SK-N-SH (cell line): Measurements from ENCODE around the gene PNMA6E. TPM values are rescaled to one million over a fixed set of nuclear protein-coding genes. Genes with fewer than 3 reads are reported as not detected.

Experiments used
- CTCF ChIA-PET: fragments of 300-600, 350-600 bp; formaldehyde crosslinking; extraction: SDS; loops from one replicate; lab custom pipeline; 2021; lab: Yijun Ruan, JAX
- POLR2A ChIA-PET: fragments of 350-600 bp; sonication (Branson Sonifier 250); formaldehyde crosslinking; extraction: SDS; loops from one replicate; lab custom pipeline; 2020; ENCODE audit warnings: antibody characterized with exemption, inconsistent platforms; lab: Yijun Ruan, JAX
- DNase-seq: peaks from one replicate; pipeline ENCODE4 v3.0.0; 2012
- H2AFZ ChIP-seq: fragments of 200-600 bp; sonication (generic); 2 replicates; pipeline ENCODE4 v1.8.1; 2016; ENCODE audit warnings: antibody characterized with exemption, mild to moderate bottlenecking, low read depth
- H3F3A ChIP-seq: fragments of 200-600 bp; sonication (generic); replicated peaks from 2 replicates; pipeline ENCODE3; 2016; ENCODE audit warnings: antibody characterized with exemption, mild to moderate bottlenecking; ENCODE audit not compliant: insufficient read depth
- H3K27ac ChIP-seq, 2 experiments: fragments of 200-500 bp in 1 of 2; fragments of 200-600 bp in 1 of 2; sonication (Bioruptor generic) in 1 of 2; sonication (generic), shearing (Covaris generic) in 1 of 2; 2 replicates each; pipeline versions ENCODE4 v1.5.1 to v1.6.1; 2014 to 2016; ENCODE audit warnings: low read depth in 2 of 2, inconsistent platforms in 1 of 2, low read length in 1 of 2, mild to moderate bottlenecking in 1 of 2, mixed read lengths in 1 of 2
- H3K27me3 ChIP-seq: fragments of 200-600 bp; sonication (generic), shearing (Covaris generic); 2 replicates; pipeline ENCODE4 v1.6.1; 2016; ENCODE audit warnings: mixed run types; ENCODE audit not compliant: insufficient read depth
- H3K36me3 ChIP-seq, 2 experiments: fragments of 200-500 bp in 1 of 2; fragments of 200-600 bp in 1 of 2; sonication (Bioruptor generic) in 1 of 2; sonication (generic) in 1 of 2; replicated peaks in 1 of 2; 2 replicates each; pipeline versions ENCODE3 to v1.5.1; 2014 to 2016; ENCODE audit warnings: low read length in 1 of 2, mild to moderate bottlenecking in 1 of 2; ENCODE audit not compliant: insufficient read depth in 2 of 2, control insufficient read depth in 1 of 2
- H3K4me1 ChIP-seq, 2 experiments: fragments of 200-500 bp in 1 of 2; fragments of 200-600 bp in 1 of 2; sonication (Bioruptor generic) in 1 of 2; sonication (generic), shearing (Covaris generic) in 1 of 2; 2 replicates each; pipeline versions ENCODE4 v1.5.1 to v1.6.1; 2014 to 2016; ENCODE audit warnings: low read depth in 1 of 2, low read length in 1 of 2, mixed run types in 1 of 2; ENCODE audit not compliant: insufficient read depth in 2 of 2, control insufficient read depth in 1 of 2
- H3K4me2 ChIP-seq: fragments of 200-600 bp; sonication (generic), shearing (Covaris generic); 2 replicates; pipeline ENCODE4 v1.6.1; 2017; ENCODE audit warnings: mixed run types
- H3K4me3 ChIP-seq, 2 experiments: fragments of 200-500 bp in 1 of 2; fragments of 200-600 bp in 1 of 2; sonication (Bioruptor generic) in 1 of 2; sonication (generic), shearing (Covaris generic) in 1 of 2; 2 replicates each; pipeline versions ENCODE4 v1.5.1 to v1.8.1; 2014 to 2016; ENCODE audit warnings: low read depth in 2 of 2, inconsistent platforms in 1 of 2, low read length in 1 of 2, mild to moderate bottlenecking in 1 of 2, mixed read lengths in 1 of 2, moderate library complexity in 1 of 2
- H3K79me2 ChIP-seq: fragments of 200-600 bp; sonication (generic); 2 replicates; pipeline ENCODE4 v1.8.1; 2017; ENCODE audit warnings: mild to moderate bottlenecking; ENCODE audit not compliant: insufficient read depth
- H3K9ac ChIP-seq: fragments of 200-600 bp; sonication (generic); 2 replicates; pipeline ENCODE4 v1.6.1; 2017; ENCODE audit warnings: mixed run types
- H3K9me2 ChIP-seq: fragments of 200-600 bp; sonication (generic); 2 replicates; pipeline ENCODE4 v1.6.1; 2017; ENCODE audit warnings: mixed run types
- H3K9me3 ChIP-seq: fragments of 200-600 bp; sonication (generic); 2 replicates; pipeline ENCODE4 v1.6.1; 2017; ENCODE audit warnings: mixed run types, mild to moderate bottlenecking, moderate library complexity
- H4K20me1 ChIP-seq: fragments of 200-600 bp; sonication (generic); 2 replicates; pipeline ENCODE4 v1.6.1; 2017; ENCODE audit warnings: mild to moderate bottlenecking, mixed run types; ENCODE audit not compliant: insufficient read depth
- FOXJ3 ChIP-seq: sonication (generic); formaldehyde crosslinking; IDR thresholded peaks from 2 replicates; pipeline ENCODE4 v1.5.1; 2020; ENCODE audit warnings: mild to moderate bottlenecking, missing genetic modification reagents
- GABPA ChIP-seq: IDR thresholded peaks from 2 replicates; pipeline ENCODE4 v1.4.0; 2012; ENCODE audit warnings: low read depth, mild to moderate bottlenecking
- GATA2 ChIP-seq: sonication (generic); formaldehyde crosslinking; IDR thresholded peaks from 2 replicates; pipeline ENCODE4 v1.5.0; 2020; ENCODE audit warnings: mild to moderate bottlenecking, missing genetic modification reagents
- JUND ChIP-seq: IDR thresholded peaks from 2 replicates; pipeline ENCODE4 v1.4.0; 2012
- MXI1 ChIP-seq: IDR thresholded peaks from 2 replicates; pipeline ENCODE4 v1.6.1; 2012; ENCODE audit warnings: mild to moderate bottlenecking, low read depth, low read length, improper control_type of control experiment
- NRF1 ChIP-seq: IDR thresholded peaks from 2 replicates; pipeline ENCODE4 v1.6.1; 2012; ENCODE audit warnings: low read depth, mild to moderate bottlenecking, low read length
- PBX3 ChIP-seq: IDR thresholded peaks from 2 replicates; pipeline ENCODE4; 2012
- RCOR1 ChIP-seq: fragments of 150-350 bp; IDR thresholded peaks from 2 replicates; pipeline ENCODE4 v1.6.1; 2017; ENCODE audit warnings: antibody characterized with exemption, low read length
- REST ChIP-seq: IDR thresholded peaks from 2 replicates; pipeline ENCODE4 v1.6.1; 2012; ENCODE audit warnings: mild to moderate bottlenecking, low read depth, low read length, moderate library complexity
- TAF1 ChIP-seq: IDR thresholded peaks from 2 replicates; pipeline ENCODE4 v1.6.1; 2012; ENCODE audit warnings: low read depth, mild to moderate bottlenecking, low read length, moderate library complexity, borderline replicate concordance
- TCF12 ChIP-seq: IDR thresholded peaks from 2 replicates; pipeline ENCODE4 v1.4.0; 2012
- WGBS: methylation state at CpG from one replicate; pipeline ENCODE4 v1.1.6; 2017; ENCODE audit warnings: low lambda C conversion rate; 5-methylcytosine and 5-hydroxymethylcytosine counted together
- polyA plus RNA-seq, 3 experiments: library from polyadenylated mRNA; depleted of rRNA; stranded (reverse); fragments of >200 nt; gene quantifications; 2 replicates each; pipeline ENCODE4 v1.2.3, GENCODE V29; 2012
- TF ChIP-seq, protein P1 (sequence below): fragments of 150-350 bp; IDR thresholded peaks from 2 replicates; pipeline ENCODE4 v1.6.1; 2016; ENCODE audit warnings: mild to moderate bottlenecking, low read depth, low read length
- TF ChIP-seq, protein P2 (sequence below): fragments of 150-350 bp; IDR thresholded peaks from 2 replicates; pipeline ENCODE4 v1.6.1; 2017; ENCODE audit warnings: antibody characterized with exemption, low read length, low read depth, borderline replicate concordance

PNMA6E gene
- polyA plus RNA-seq, 1 of the 3 experiments (the other 2 are of a cell fraction): not detected

DNA sequence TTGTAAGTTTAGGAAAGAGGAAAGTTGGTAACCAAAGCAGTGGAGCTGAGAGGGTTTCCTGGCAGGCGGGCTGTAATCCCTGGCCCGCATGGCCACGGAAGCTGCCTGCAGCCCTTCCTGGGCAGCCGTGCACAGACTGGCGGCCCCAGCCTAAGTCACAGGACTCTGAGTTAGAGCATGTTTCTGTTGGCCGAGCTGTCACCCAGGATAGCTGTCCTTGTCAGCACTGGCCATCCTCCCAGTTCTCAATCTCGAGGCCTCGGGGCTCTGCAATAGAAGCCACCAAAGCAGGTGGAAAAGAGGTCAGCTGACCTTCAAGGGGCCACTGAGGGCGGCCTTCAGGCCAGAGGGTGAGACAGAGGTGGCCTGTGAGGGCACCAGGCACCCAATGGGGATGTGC is 20.5 kb downstream of the PNMA6E start:
- no peak overlapping the region for H3K9ac ChIP-seq
- no peaks in the 10 kb centered on the region for H3K79me2 ChIP-seq
- WGBS: no CpG with 5 or more reads among the region's 9 CpGs
- H3K4me1 ChIP-seq: peaks cover 0 to 3% of the 10 kb centered on the region in 2 experiments; a peak in 1 of 4 replicates
- no peak overlapping the region for H2AFZ ChIP-seq
- no peaks in the 10 kb centered on the region for H4K20me1 ChIP-seq
- H3K9me2 ChIP-seq: no peaks in the 10 kb centered on the region
- H3K9me3 ChIP-seq: no peaks in the 10 kb centered on the region
- no peak overlapping the region for H3K4me2 ChIP-seq
- H3K4me3 ChIP-seq: no peak overlapping the region
- ChIA-PET CTCF (interaction anchor here (1.1 to 3.2 kb wide), 7 partner anchors 12 to 439 kb away, joined by 3 to 17 read pairs (median 3); no protein-coding TSS in a partner anchor), POLR2A (no interaction called here)
- TF ChIP-seq JUND (no peak), FOXJ3 (CRISPR knock-in tag) (no peak), NRF1 (no peak), PBX3 (no peak), GABPA (no peak), REST (no peak)
- TF ChIP-seq, protein P1, sequence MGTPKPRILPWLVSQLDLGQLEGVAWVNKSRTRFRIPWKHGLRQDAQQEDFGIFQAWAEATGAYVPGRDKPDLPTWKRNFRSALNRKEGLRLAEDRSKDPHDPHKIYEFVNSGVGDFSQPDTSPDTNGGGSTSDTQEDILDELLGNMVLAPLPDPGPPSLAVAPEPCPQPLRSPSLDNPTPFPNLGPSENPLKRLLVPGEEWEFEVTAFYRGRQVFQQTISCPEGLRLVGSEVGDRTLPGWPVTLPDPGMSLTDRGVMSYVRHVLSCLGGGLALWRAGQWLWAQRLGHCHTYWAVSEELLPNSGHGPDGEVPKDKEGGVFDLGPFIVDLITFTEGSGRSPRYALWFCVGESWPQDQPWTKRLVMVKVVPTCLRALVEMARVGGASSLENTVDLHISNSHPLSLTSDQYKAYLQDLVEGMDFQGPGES: no peak
- no peak overlapping the region for H3K27ac ChIP-seq
- H3K36me3 ChIP-seq: no peaks in the 10 kb centered on the region
- DNase-seq: no peak
- no peaks in the 10 kb centered on the region for H3K27me3 ChIP-seq
- peaks cover 3% of the 10 kb centered on the region for H3F3A ChIP-seq

- POLR2A ChIA-PET: no interaction called here
- WGBS: 40% methylated on average over 13 of the region's 13 CpGs
- CTCF ChIA-PET: interaction anchor here (1.5 to 3.2 kb wide), 2 partner anchors 81 to 348 kb away, joined by 3 to 17 read pairs; no protein-coding TSS in a partner anchor
These were observed 21.1 kb downstream of the PNMA6E start for GRCh38 chrX:153379971-153380581.

More at GRCh38 chrX:153379971-153380581, 21.1 kb downstream of the PNMA6E start:
- TF ChIP-seq JUND: no peak
- TF ChIP-seq, protein P2, sequence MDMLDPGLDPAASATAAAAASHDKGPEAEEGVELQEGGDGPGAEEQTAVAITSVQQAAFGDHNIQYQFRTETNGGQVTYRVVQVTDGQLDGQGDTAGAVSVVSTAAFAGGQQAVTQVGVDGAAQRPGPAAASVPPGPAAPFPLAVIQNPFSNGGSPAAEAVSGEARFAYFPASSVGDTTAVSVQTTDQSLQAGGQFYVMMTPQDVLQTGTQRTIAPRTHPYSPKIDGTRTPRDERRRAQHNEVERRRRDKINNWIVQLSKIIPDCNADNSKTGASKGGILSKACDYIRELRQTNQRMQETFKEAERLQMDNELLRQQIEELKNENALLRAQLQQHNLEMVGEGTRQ: no peak
- no peak for TF ChIP-seq TCF12
- TF ChIP-seq MXI1: no peak
- no peak for TF ChIP-seq GABPA
- TF ChIP-seq TAF1: no peak
- no peak for TF ChIP-seq RCOR1
- TF ChIP-seq GATA2 (CRISPR knock-in tag): no peak
- Histone ChIP-seq H3K36me3 (no peaks in the 10 kb centered on the region), H3K27me3 (peaks cover 4% of the 10 kb centered on the region), H3K4me1 (peaks cover 0 to 3% of the 10 kb centered on the region in 2 experiments; a peak in 1 of 4 replicates), H3K27ac (no peak overlapping the region), H2AFZ (no peak overlapping the region), H3K9me3 (no peaks in the 10 kb centered on the region), H3K9me2 (no peaks in the 10 kb centered on the region), H3K9ac (no peak overlapping the region), H3F3A (peaks cover 3% of the 10 kb centered on the region), H3K79me2 (no peaks in the 10 kb centered on the region), H3K4me3 (no peak overlapping the region), H4K20me1 (no peaks in the 10 kb centered on the region), H3K4me2 (no peak overlapping the region)
- peak; percentile 47 for DNase-seq
